ENCODE measurements around the gene PPIF.

DNA sequence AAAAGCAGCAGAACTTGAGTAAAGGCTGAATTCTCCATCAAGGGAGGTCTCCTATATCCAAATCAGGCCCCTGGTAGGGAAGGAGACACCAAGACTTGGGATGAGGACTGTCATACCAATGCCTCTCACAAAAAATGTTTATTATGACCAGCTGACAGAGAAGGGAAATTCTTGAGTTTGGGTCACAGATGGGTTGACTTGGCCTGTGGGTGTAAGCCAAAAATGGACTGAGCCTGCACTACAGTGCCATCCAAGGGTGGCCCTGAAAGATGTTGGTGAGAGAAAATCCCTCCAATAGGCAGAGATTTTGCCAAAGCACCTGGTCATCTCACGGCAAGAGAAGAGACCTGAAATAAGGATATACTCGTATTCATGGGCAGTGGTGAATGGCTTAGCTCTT, 27.0 kb upstream of the PPIF start:
- TF ChIP-seq, protein P1, sequence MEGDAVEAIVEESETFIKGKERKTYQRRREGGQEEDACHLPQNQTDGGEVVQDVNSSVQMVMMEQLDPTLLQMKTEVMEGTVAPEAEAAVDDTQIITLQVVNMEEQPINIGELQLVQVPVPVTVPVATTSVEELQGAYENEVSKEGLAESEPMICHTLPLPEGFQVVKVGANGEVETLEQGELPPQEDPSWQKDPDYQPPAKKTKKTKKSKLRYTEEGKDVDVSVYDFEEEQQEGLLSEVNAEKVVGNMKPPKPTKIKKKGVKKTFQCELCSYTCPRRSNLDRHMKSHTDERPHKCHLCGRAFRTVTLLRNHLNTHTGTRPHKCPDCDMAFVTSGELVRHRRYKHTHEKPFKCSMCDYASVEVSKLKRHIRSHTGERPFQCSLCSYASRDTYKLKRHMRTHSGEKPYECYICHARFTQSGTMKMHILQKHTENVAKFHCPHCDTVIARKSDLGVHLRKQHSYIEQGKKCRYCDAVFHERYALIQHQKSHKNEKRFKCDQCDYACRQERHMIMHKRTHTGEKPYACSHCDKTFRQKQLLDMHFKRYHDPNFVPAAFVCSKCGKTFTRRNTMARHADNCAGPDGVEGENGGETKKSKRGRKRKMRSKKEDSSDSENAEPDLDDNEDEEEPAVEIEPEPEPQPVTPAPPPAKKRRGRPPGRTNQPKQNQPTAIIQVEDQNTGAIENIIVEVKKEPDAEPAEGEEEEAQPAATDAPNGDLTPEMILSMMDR (IDR thresholded peaks at IDR 0.05; ENCODE audit: low read depth, low read length): no peak
- TF ChIP-seq EZH2phosphoT487 (IDR thresholded peaks at IDR 0.05; ENCODE audit: low read depth): no peak

All from OCI-LY3 (cell line).